ENCODE measurements around the gene SIAH1.

DNA sequence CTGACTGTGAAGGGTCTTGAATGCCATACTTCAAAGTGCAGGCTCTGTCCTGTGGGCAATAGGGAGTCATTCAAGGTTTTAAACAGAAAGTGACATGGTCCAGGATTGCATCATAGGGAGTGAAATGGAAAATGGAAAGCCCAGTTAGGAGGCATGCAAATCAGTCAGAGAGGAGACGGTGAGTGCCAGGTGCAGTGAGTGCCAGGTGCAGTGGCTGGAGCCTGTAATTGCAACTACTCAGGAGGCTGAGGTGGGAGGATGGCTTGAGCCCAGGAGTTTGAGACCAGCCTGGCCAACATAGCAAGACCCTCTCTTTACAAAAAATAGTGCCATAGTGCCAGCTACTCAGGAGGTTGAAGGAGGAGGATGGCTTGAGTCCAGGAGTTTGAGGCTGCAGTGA is 35.2 kb upstream of the SIAH1 start:
- TF ChIP-seq, protein P1, sequence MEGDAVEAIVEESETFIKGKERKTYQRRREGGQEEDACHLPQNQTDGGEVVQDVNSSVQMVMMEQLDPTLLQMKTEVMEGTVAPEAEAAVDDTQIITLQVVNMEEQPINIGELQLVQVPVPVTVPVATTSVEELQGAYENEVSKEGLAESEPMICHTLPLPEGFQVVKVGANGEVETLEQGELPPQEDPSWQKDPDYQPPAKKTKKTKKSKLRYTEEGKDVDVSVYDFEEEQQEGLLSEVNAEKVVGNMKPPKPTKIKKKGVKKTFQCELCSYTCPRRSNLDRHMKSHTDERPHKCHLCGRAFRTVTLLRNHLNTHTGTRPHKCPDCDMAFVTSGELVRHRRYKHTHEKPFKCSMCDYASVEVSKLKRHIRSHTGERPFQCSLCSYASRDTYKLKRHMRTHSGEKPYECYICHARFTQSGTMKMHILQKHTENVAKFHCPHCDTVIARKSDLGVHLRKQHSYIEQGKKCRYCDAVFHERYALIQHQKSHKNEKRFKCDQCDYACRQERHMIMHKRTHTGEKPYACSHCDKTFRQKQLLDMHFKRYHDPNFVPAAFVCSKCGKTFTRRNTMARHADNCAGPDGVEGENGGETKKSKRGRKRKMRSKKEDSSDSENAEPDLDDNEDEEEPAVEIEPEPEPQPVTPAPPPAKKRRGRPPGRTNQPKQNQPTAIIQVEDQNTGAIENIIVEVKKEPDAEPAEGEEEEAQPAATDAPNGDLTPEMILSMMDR (conservative IDR thresholded peaks at IDR 0.05): no peak
- no peak for TF ChIP-seq EZH2 (IDR thresholded peaks at IDR 0.05; ENCODE audit: low read depth)

Data from PC-9 (cell line).